HCT116 (cell line): Measurements from ENCODE around the gene UBE2R2. TPM values are rescaled to one million over a fixed set of nuclear protein-coding genes. Genes with fewer than 3 reads are reported as not detected.

Experiments
- ATAC-seq: fragments of 200-7000 bp; cut with Tn5 transposase; 2 replicates; pipeline ENCODE4 v1.9.1; 2020; ENCODE audit warnings: mild to moderate bottlenecking, moderate library complexity
- BruUV-seq: library from RNA; stranded (reverse); fragments of 400-500 nt; replicated peaks from 2 replicates; lab custom pipeline; 2021; lab: Mats Ljungman, UMichigan
- CTCF ChIA-PET: fragments of 300-600 bp; sonication (Branson Sonifier 250); formaldehyde crosslinking; loops from one replicate; lab custom pipeline; 2021; ENCODE audit warnings: antibody characterized with exemption; lab: Charles Lee
- POLR2A ChIA-PET: fragments of 300-600, 350-600 bp; sonication (Branson Sonifier 250); formaldehyde crosslinking; loops from one replicate; lab custom pipeline; 2021; ENCODE audit warnings: antibody characterized with exemption; lab: Charles Lee
- RAD21 ChIA-PET, 2 experiments: fragments of 300-600 bp; sonication (Branson Sonifier 250); formaldehyde crosslinking; loops; one replicate each; lab custom pipeline; 2023; ENCODE audit warnings: low total read pairs in 2 of 2; ENCODE audit not compliant: uncharacterized antibody in 2 of 2, unreplicated experiment in 2 of 2, low non-redundant PET in 1 of 2; lab: Charles Lee
- DNase-seq: peaks from one replicate; pipeline ENCODE4 v3.0.0-alpha.2; 2010; ENCODE audit warnings: low read depth, low spot score
- H2AFZ ChIP-seq: fragments of 200-600 bp; shearing (Covaris generic), sonication (generic); 2 replicates; pipeline ENCODE4 v1.6.1; 2017; ENCODE audit warnings: low read depth, mixed run types, mixed read lengths, antibody characterized with exemption, low read length; ENCODE audit not compliant: poor library complexity, severe bottlenecking
- H3K27ac ChIP-seq: 2 replicates; pipeline ENCODE4 v1.5.1; 2012; ENCODE audit warnings: low read depth, low read length
- H3K27me3 ChIP-seq: fragments of 200-600 bp; sonication (generic); 2 replicates; pipeline ENCODE4 v1.6.1; 2016; ENCODE audit warnings: mixed run types, low read length, mixed read lengths; ENCODE audit not compliant: insufficient read depth
- H3K36me3 ChIP-seq, 2 experiments: fragments of 200-500 bp in 1 of 2; fragments of 200-600 bp in 1 of 2; sonication (Bioruptor generic) in 1 of 2; sonication (generic) in 1 of 2; 2 replicates each; pipeline versions ENCODE4 v1.5.1 to v1.6.1; 2014 to 2016; ENCODE audit warnings: low read length in 2 of 2, inconsistent platforms in 1 of 2, mixed read lengths in 1 of 2, mixed run types in 1 of 2; ENCODE audit not compliant: insufficient read depth in 2 of 2, control insufficient read depth in 1 of 2
- H3K4me1 ChIP-seq, 2 experiments: fragments of 200-600 bp in 1 of 2; sonication (generic) in 1 of 2; 2 replicates each; pipeline versions ENCODE4 v1.5.1 to v1.6.1; 2012 to 2017; ENCODE audit warnings: low read length in 2 of 2, inconsistent platforms in 1 of 2, mild to moderate bottlenecking in 1 of 2, mixed read lengths in 1 of 2, mixed run types in 1 of 2, moderate library complexity in 1 of 2; ENCODE audit not compliant: insufficient read depth in 2 of 2, control insufficient read depth in 1 of 2
- H3K4me2 ChIP-seq: fragments of 200-600 bp; sonication (generic); 2 replicates; pipeline ENCODE4 v1.6.1; 2017; ENCODE audit warnings: mixed run types, low read length, mixed read lengths
- H3K4me3 ChIP-seq, 2 experiments: fragments of 200-600 bp in 1 of 2; sonication (generic) in 1 of 2; replicated peaks in 1 of 2; 2 replicates each; pipeline ENCODE4 v1.5.1; 2011 to 2016; ENCODE audit warnings: low read length in 2 of 2, control low read depth in 1 of 2, low read depth in 1 of 2, mild to moderate bottlenecking in 1 of 2, mixed read lengths in 1 of 2, mixed run types in 1 of 2
- H3K79me2 ChIP-seq: fragments of 200-600 bp; sonication (generic); 2 replicates; pipeline ENCODE4 v1.6.1; 2017; ENCODE audit warnings: mild to moderate bottlenecking, mixed run types, low read length, moderate library complexity, mixed read lengths; ENCODE audit not compliant: insufficient read depth
- H3K9ac ChIP-seq: fragments of 200-600 bp; sonication (generic); 2 replicates; pipeline ENCODE4 v1.6.1; 2016; ENCODE audit warnings: low read length, mixed read lengths
- H3K9me2 ChIP-seq: fragments of 200-600 bp; sonication (generic), shearing (Covaris generic); 2 replicates; pipeline ENCODE4 v1.6.1; 2017; ENCODE audit warnings: mixed run types, mild to moderate bottlenecking, moderate library complexity; ENCODE audit not compliant: insufficient read depth
- H3K9me3 ChIP-seq, 2 experiments: fragments of 200-500 bp in 1 of 2; fragments of 200-600 bp in 1 of 2; sonication (Bioruptor generic) in 1 of 2; sonication (generic) in 1 of 2; 2 replicates each; pipeline ENCODE4 v1.6.1; 2014 to 2017; ENCODE audit warnings: low read length in 2 of 2, mixed read lengths in 2 of 2, inconsistent platforms in 1 of 2, low read depth in 1 of 2, mild to moderate bottlenecking in 1 of 2, mixed run types in 1 of 2, moderate library complexity in 1 of 2; ENCODE audit not compliant: control insufficient read depth in 1 of 2, insufficient read depth in 1 of 2
- H4K20me1 ChIP-seq: fragments of 200-600 bp; sonication (generic), shearing (Covaris generic); 2 replicates; pipeline ENCODE4 v1.6.1; 2017; ENCODE audit warnings: mixed run types, mild to moderate bottlenecking, moderate library complexity; ENCODE audit not compliant: insufficient read depth
- CBX3 ChIP-seq: IDR thresholded peaks from 2 replicates; pipeline ENCODE4 v1.6.1; 2012; ENCODE audit warnings: low read depth
- CEBPB ChIP-seq: IDR thresholded peaks from 2 replicates; pipeline ENCODE4 v1.6.1; 2012; ENCODE audit warnings: low read depth
- ELF1 ChIP-seq: IDR thresholded peaks from 2 replicates; pipeline ENCODE4 v1.6.1; 2012; ENCODE audit warnings: low read depth, borderline replicate concordance
- JUND ChIP-seq: IDR thresholded peaks from 2 replicates; pipeline ENCODE4 v1.6.1; 2012
- POLR2A ChIP-seq: IDR thresholded peaks from 2 replicates; pipeline ENCODE4 v1.7.0; 2011; ENCODE audit warnings: borderline replicate concordance; ENCODE audit not compliant: insufficient read depth, insufficient read length; ENCODE audit errors: extremely low read depth
- POLR2AphosphoS5 ChIP-seq: IDR thresholded peaks from 2 replicates; pipeline ENCODE4 v1.6.1; 2011; ENCODE audit warnings: mild to moderate bottlenecking, low read depth, low read length, moderate library complexity
- RAD21 ChIP-seq: IDR thresholded peaks from 2 replicates; pipeline ENCODE4 v1.6.1; 2012; ENCODE audit warnings: low read depth, mild to moderate bottlenecking
- SIN3A ChIP-seq: IDR thresholded peaks from 2 replicates; pipeline ENCODE4 v1.6.1; 2012; ENCODE audit warnings: low read depth
- TCF7L2 ChIP-seq: IDR thresholded peaks from 2 replicates; pipeline ENCODE4 v1.7.0; 2011; ENCODE audit warnings: borderline replicate concordance, inconsistent platforms; ENCODE audit not compliant: insufficient read depth, insufficient read length; ENCODE audit errors: extremely low read depth
- ZNF274 ChIP-seq: fragments of 200-500 bp; sonication (Bioruptor generic); IDR thresholded peaks from 2 replicates; pipeline ENCODE4 v1.6.1; 2014; ENCODE audit warnings: mild to moderate bottlenecking, low read depth, low read length, inconsistent platforms
- intact Hi-C: fragments of 100-400 bp; cut with micrococcal nuclease; formaldehyde crosslinking; loops from 2 replicates; pipeline ENCODE4 v1.10.0; 2022
- total RNA-seq: library from RNA; stranded (reverse); gene quantifications from one replicate; pipeline ENCODE4 v1.2.1, GENCODE V29; 2021; ENCODE audit not compliant: unreplicated experiment
- TF ChIP-seq, protein P1 (sequence below): IDR thresholded peaks from 2 replicates; pipeline ENCODE4 v1.6.1; 2012
- TF ChIP-seq, protein P2 (sequence below), 3 experiments: fragments of 200-600 bp in 1 of 3; sonication (generic) in 1 of 3; IDR thresholded peaks in 2 of 3; conservative IDR thresholded peaks in 1 of 3; 2 replicates each; pipeline ENCODE4 v1.5.1; 2012 to 2017; ENCODE audit warnings: low read depth in 2 of 3, low read length in 2 of 3, antibody characterized with exemption in 1 of 3, borderline replicate concordance in 1 of 3, control low read depth in 1 of 3, mild to moderate bottlenecking in 1 of 3, mixed read lengths in 1 of 3, mixed run types in 1 of 3, moderate library complexity in 1 of 3; ENCODE audit not compliant: insufficient read depth in 1 of 3

Gene UBE2R2
- total RNA-seq, 1 experiment from 2014 or later, result 47.0 TPM

DNA sequence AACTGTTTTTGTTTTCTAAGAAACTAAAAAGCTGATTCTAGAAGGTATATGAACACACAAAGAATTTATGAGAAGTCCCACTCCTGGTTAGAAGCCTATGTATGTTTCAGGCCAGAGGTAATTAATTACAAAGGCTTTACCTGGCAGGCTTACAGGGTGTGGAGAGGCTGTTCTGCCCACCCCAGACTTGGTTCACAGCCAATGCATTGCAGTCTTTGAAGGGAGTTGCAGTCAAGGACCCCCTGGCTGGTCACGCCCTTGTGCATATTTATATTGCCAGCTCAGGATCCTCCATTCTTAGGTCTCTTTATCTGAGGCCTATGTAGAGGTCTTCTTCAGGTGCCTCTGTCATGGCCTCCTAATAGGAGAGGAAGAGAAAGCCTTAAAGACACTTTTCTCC is 35.2 kb upstream of the UBE2R2 start:
- Histone ChIP-seq H3K4me2 (no peak overlapping the region), H3K27ac (no peak overlapping the region), H3K4me1 (peaks cover 0 to 14% of the 10 kb centered on the region in 2 experiments; a peak in 2 of 4 replicates), H3K4me3 (no peak overlapping the region), H3K9me3 (no peaks in the 10 kb centered on the region), H3K27me3 (no peaks in the 10 kb centered on the region), H3K36me3 (no peaks in the 10 kb centered on the region), H3K9ac (no peak overlapping the region), H2AFZ (no peak overlapping the region), H3K79me2 (no peaks in the 10 kb centered on the region), H4K20me1 (no peaks in the 10 kb centered on the region), H3K9me2 (no peaks in the 10 kb centered on the region)
- intact Hi-C loops, result no loop called here
- DNase-seq, result no peak
- no TSS peak for BruUV-seq
- ATAC-seq, result no peak
- TF ChIP-seq ZNF274 (no peak), CEBPB (no peak), RAD21 (no peak), JUND (no peak), SIN3A (no peak), TCF7L2 (no peak), POLR2A (no peak), POLR2AphosphoS5 (no peak)
- TF ChIP-seq, protein P1, sequence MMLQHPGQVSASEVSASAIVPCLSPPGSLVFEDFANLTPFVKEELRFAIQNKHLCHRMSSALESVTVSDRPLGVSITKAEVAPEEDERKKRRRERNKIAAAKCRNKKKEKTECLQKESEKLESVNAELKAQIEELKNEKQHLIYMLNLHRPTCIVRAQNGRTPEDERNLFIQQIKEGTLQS, result no peak
- ChIA-PET POLR2A (no interaction called here), RAD21 (no interaction called here), CTCF (no interaction called here)

DNA sequence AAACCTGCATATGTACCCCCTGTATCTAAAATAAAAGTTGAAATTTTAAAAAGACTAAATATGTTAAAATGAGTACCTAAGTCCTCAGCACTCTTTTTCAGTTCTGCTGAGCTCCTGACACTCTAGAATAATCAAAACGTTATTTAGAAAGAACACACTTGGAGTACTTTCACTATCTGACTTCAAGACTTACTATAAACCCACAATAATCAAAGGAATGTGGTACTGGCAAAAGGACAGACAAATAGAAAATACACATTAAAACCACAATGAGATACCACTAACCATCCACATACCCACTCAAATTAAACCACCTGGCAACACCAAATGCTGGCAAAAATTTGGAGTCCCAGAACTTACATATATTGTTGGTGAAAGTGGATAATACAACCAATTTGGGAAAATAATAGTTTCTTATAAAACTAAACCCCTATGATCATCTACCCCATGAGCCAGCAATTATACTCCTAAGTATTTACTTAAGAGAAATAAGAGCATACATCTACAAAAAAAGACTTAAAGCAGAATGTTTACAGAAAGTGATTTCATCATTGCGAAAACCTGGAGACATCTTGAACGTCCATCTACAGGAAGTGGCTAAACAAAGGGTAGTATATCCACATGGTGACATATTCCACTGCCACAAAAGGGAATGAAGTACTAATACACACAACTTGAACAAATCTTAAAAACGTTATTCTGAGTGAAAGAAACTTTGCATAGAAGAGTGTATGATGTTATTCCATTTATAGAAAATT is 34.4 kb upstream of the UBE2R2 start:
- Histone ChIP-seq H3K4me3 (no peak overlapping the region), H2AFZ (no peak overlapping the region), H3K9me2 (no peaks in the 10 kb centered on the region), H3K79me2 (no peaks in the 10 kb centered on the region), H4K20me1 (no peaks in the 10 kb centered on the region), H3K27me3 (no peaks in the 10 kb centered on the region), H3K36me3 (no peaks in the 10 kb centered on the region), H3K9me3 (no peaks in the 10 kb centered on the region), H3K27ac (no peak overlapping the region), H3K9ac (no peak overlapping the region), H3K4me2 (no peak overlapping the region), H3K4me1 (peaks cover 0 to 14% of the 10 kb centered on the region in 2 experiments; a peak in 2 of 4 replicates)
- no peak for TF ChIP-seq CBX3
- no peak for TF ChIP-seq ZNF274
- no peak for TF ChIP-seq CEBPB
- TF ChIP-seq, protein P2, sequence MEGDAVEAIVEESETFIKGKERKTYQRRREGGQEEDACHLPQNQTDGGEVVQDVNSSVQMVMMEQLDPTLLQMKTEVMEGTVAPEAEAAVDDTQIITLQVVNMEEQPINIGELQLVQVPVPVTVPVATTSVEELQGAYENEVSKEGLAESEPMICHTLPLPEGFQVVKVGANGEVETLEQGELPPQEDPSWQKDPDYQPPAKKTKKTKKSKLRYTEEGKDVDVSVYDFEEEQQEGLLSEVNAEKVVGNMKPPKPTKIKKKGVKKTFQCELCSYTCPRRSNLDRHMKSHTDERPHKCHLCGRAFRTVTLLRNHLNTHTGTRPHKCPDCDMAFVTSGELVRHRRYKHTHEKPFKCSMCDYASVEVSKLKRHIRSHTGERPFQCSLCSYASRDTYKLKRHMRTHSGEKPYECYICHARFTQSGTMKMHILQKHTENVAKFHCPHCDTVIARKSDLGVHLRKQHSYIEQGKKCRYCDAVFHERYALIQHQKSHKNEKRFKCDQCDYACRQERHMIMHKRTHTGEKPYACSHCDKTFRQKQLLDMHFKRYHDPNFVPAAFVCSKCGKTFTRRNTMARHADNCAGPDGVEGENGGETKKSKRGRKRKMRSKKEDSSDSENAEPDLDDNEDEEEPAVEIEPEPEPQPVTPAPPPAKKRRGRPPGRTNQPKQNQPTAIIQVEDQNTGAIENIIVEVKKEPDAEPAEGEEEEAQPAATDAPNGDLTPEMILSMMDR (IDR thresholded peaks at IDR 0.05 in 2 of 3, conservative IDR thresholded peaks at IDR 0.05 in 1 of 3; ENCODE audit: borderline replicate concordance in 1 of 3, insufficient read depth in 1 of 3, low read depth in 2 of 3, low read length in 2 of 3), result no peak
- no peak for TF ChIP-seq ELF1
- TF ChIP-seq POLR2AphosphoS5, result no peak
- no peak for TF ChIP-seq JUND
- TF ChIP-seq SIN3A, result no peak
- ChIA-PET CTCF (no interaction called here), POLR2A (no interaction called here), RAD21 (interaction anchor here in 1 of 2 experiments (1.1 kb wide), 1 partner anchor 159 kb away, joined by 4 read pairs; no protein-coding TSS in a partner anchor)
- ATAC-seq (no peak), DNase-seq (no peak)
- no TSS peak for BruUV-seq
- intact Hi-C loops, result no loop called here
